ENCODE results near the gene ADCYAP1R1. TPM values are rescaled to one million over a fixed set of nuclear protein-coding genes. Genes with fewer than 3 reads are reported as not detected.

ADCYAP1R1 gene
- polyA plus RNA-seq, 1 donor from 2014 or later: 8.6 TPM

- no peak overlapping the region for H3K4me3 ChIP-seq (ENCODE audit: low read length)
Measured at GRCh38 chr7:31106303-31107105, 54.4 kb downstream of the ADCYAP1R1 start.

GRCh38 chr7:31107106-31108090 lies 55.3 kb downstream of the ADCYAP1R1 start:
- H3K9me3 ChIP-seq (ENCODE audit: low read length): no peaks in the 10 kb centered on the region
- no peaks in the 10 kb centered on the region for H3K79me2 ChIP-seq (replicated peaks; ENCODE audit: insufficient read depth, low read length)
- H3F3A ChIP-seq (ENCODE audit: insufficient read depth, low read length, poor library complexity, severe bottlenecking): no peaks in the 10 kb centered on the region
- no peak overlapping the region for H2AFZ ChIP-seq (ENCODE audit: low read depth, low read length)
- H4K20me1 ChIP-seq (ENCODE audit: insufficient read depth): no peaks in the 10 kb centered on the region
- H3K9ac ChIP-seq (ENCODE audit: low read length): no peak overlapping the region
- no peak overlapping the region for H3K4me2 ChIP-seq (ENCODE audit: low read length)
- no peak overlapping the region for H3K27ac ChIP-seq (ENCODE audit: low read length)
- no peak for TF ChIP-seq REST (IDR thresholded peaks at IDR 0.05; ENCODE audit: borderline replicate concordance)
- TF ChIP-seq POLR2AphosphoS5 (IDR thresholded peaks at IDR 0.05): no peak
- H3K9me2 ChIP-seq (ENCODE audit: insufficient read depth, low read length): no peaks in the 10 kb centered on the region
- peaks cover 5% of the 10 kb centered on the region for H3K36me3 ChIP-seq (ENCODE audit: insufficient read depth, low read length)
- H3K27me3 ChIP-seq (ENCODE audit: insufficient read depth, low read depth, low read length): no peaks in the 10 kb centered on the region
- no peak overlapping the region for H3K4me3 ChIP-seq (ENCODE audit: low read length)

More at GRCh38 chr7:31106303-31107105, 54.4 kb downstream of the ADCYAP1R1 start:
- no peaks in the 10 kb centered on the region for H4K20me1 ChIP-seq (ENCODE audit: insufficient read depth)
- H3K9me2 ChIP-seq (ENCODE audit: insufficient read depth, low read length): no peaks in the 10 kb centered on the region
- H3K4me2 ChIP-seq (ENCODE audit: low read length): no peak overlapping the region
- H3K9me3 ChIP-seq (ENCODE audit: low read length): no peaks in the 10 kb centered on the region
- H2AFZ ChIP-seq (ENCODE audit: low read depth, low read length): no peak overlapping the region
- no peak overlapping the region for H3K9ac ChIP-seq (ENCODE audit: low read length)
- H3K79me2 ChIP-seq (replicated peaks; ENCODE audit: insufficient read depth, low read length): no peaks in the 10 kb centered on the region
- no peak for TF ChIP-seq TAF1 (IDR thresholded peaks at IDR 0.05; ENCODE audit: low read depth)
- H3K27me3 ChIP-seq (ENCODE audit: insufficient read depth, low read depth, low read length): no peaks in the 10 kb centered on the region
- no peaks in the 10 kb centered on the region for H3F3A ChIP-seq (ENCODE audit: insufficient read depth, low read length, poor library complexity, severe bottlenecking)
- H3K27ac ChIP-seq (ENCODE audit: low read length): no peak overlapping the region
- peaks cover 5% of the 10 kb centered on the region for H3K36me3 ChIP-seq (ENCODE audit: insufficient read depth, low read length)

- Histone ChIP-seq H3K4me3 (ENCODE audit: low read length) (no peak overlapping the region), H3K27me3 (ENCODE audit: insufficient read depth, low read depth, low read length) (no peaks in the 10 kb centered on the region), H4K20me1 (ENCODE audit: insufficient read depth) (no peaks in the 10 kb centered on the region), H2AFZ (ENCODE audit: low read depth, low read length) (no peak overlapping the region), H3K9ac (ENCODE audit: low read length) (no peak overlapping the region), H3K4me2 (ENCODE audit: low read length) (no peak overlapping the region), H3K27ac (ENCODE audit: low read length) (no peak overlapping the region), H3K9me3 (ENCODE audit: low read length) (no peaks in the 10 kb centered on the region), H3K36me3 (ENCODE audit: insufficient read depth, low read length) (peaks cover 5% of the 10 kb centered on the region), H3K79me2 (replicated peaks; ENCODE audit: insufficient read depth, low read length) (no peaks in the 10 kb centered on the region), H3K9me2 (ENCODE audit: insufficient read depth, low read length) (no peaks in the 10 kb centered on the region), H3F3A (ENCODE audit: insufficient read depth, low read length, poor library complexity, severe bottlenecking) (no peaks in the 10 kb centered on the region)
- TF ChIP-seq CTCF (IDR thresholded peaks at IDR 0.05; ENCODE audit: poor library complexity, severe bottlenecking) (no peak), REST (IDR thresholded peaks at IDR 0.05; ENCODE audit: borderline replicate concordance) (no peak), POLR2AphosphoS5 (IDR thresholded peaks at IDR 0.05) (no peak), EP300 (conservative IDR thresholded peaks at IDR 0.05; ENCODE audit: poor library complexity, severe bottlenecking) (no peak), RAD21 (conservative IDR thresholded peaks at IDR 0.05) (no peak), TAF1 (IDR thresholded peaks at IDR 0.05; ENCODE audit: low read depth) (no peak), EZH2 (IDR thresholded peaks at IDR 0.05; ENCODE audit: borderline replicate concordance, insufficient read depth, low read length, poor library complexity, severe bottlenecking) (no peak), MXI1 (conservative IDR thresholded peaks at IDR 0.05; ENCODE audit: poor library complexity, severe bottlenecking) (no peak), SMC3 (conservative IDR thresholded peaks at IDR 0.05; ENCODE audit: poor library complexity) (no peak)
Measured at GRCh38 chr7:31108097-31108657, 56.1 kb downstream of the ADCYAP1R1 start.

All from neural cell (in vitro differentiated cells).